ENCODE results near the gene AOPEP.

The AOPEP gene

GRCh38 chr9:94993821-94994165, 267.3 kb downstream of the AOPEP start:
- no peak for DNase-seq (ENCODE audit: low spot score)
- TF ChIP-seq CTCF (IDR thresholded peaks at IDR 0.05; ENCODE audit: borderline replicate concordance, control extremely low read depth, extremely low read depth, insufficient read depth, missing control alignments): no peak
- in situ Hi-C loops (cut with MboI; ENCODE audit: low sequenced_read_pairs, unreplicated experiment): no loop called here

- in situ Hi-C loops (cut with MboI; ENCODE audit: low sequenced_read_pairs, unreplicated experiment): no loop called here
- no peak for TF ChIP-seq CTCF (IDR thresholded peaks at IDR 0.05; ENCODE audit: borderline replicate concordance, control extremely low read depth, extremely low read depth, insufficient read depth, missing control alignments)
- no peak for DNase-seq (ENCODE audit: low spot score)
Observed at GRCh38 chr9:94995048-94995693, 268.7 kb downstream of the AOPEP start.

GRCh38 chr9:94996641-94997040, 270.1 kb downstream of the AOPEP start:
- TF ChIP-seq CTCF (IDR thresholded peaks at IDR 0.05; ENCODE audit: borderline replicate concordance, control extremely low read depth, extremely low read depth, insufficient read depth, missing control alignments): no peak
- in situ Hi-C loops (cut with MboI; ENCODE audit: low sequenced_read_pairs, unreplicated experiment): no loop called here
- DNase-seq (ENCODE audit: low spot score): no peak

GRCh38 chr9:94997727-94998126, 271.2 kb downstream of the AOPEP start:
- no peak for DNase-seq (ENCODE audit: low spot score)
- in situ Hi-C loops (cut with MboI; ENCODE audit: low sequenced_read_pairs, unreplicated experiment): no loop called here
- no peak for TF ChIP-seq CTCF (IDR thresholded peaks at IDR 0.05; ENCODE audit: borderline replicate concordance, control extremely low read depth, extremely low read depth, insufficient read depth, missing control alignments)

- no peak for DNase-seq (ENCODE audit: low spot score)
- TF ChIP-seq CTCF (IDR thresholded peaks at IDR 0.05; ENCODE audit: borderline replicate concordance, control extremely low read depth, extremely low read depth, insufficient read depth, missing control alignments): no peak
- in situ Hi-C loops (cut with MboI; ENCODE audit: low sequenced_read_pairs, unreplicated experiment): no loop called here
Observed at GRCh38 chr9:94999832-95000231, 273.3 kb downstream of the AOPEP start.

- in situ Hi-C loops (cut with MboI; ENCODE audit: low sequenced_read_pairs, unreplicated experiment): no loop called here
- DNase-seq (ENCODE audit: low spot score): no peak
- no peak for TF ChIP-seq CTCF (IDR thresholded peaks at IDR 0.05; ENCODE audit: borderline replicate concordance, control extremely low read depth, extremely low read depth, insufficient read depth, missing control alignments)
Observed at GRCh38 chr9:95000821-95001220, 274.3 kb downstream of the AOPEP start.
